OCI-LY7 (cell line): ENCODE data around the gene JAZF1.

Source experiments
- CTCF ChIP-seq: fragments of 200-600 bp; sonication (generic); conservative IDR thresholded peaks from 2 replicates; pipeline ENCODE4 v1.5.1; 2014; ENCODE audit warnings: mild to moderate bottlenecking, antibody characterized with exemption, low read length, moderate library complexity, mixed read lengths
- EZH2phosphoT487 ChIP-seq: fragments of 200-600 bp; sonication (generic); IDR thresholded peaks from 2 replicates; pipeline ENCODE4 v1.6.1; 2018; ENCODE audit warnings: low read depth, borderline replicate concordance, mild to moderate bottlenecking, mixed run types, antibody characterized with exemption, low read length, moderate library complexity, mixed read lengths

- TF ChIP-seq CTCF (no peak), EZH2phosphoT487 (no peak)
Measured at GRCh38 chr7:27839099-27839498, 341.5 kb downstream of the JAZF1 start.
